ENCODE data around the gene PPP4C.
A peak's percentile ranks its signal among the peaks of the same experiment; 100 is the strongest.

PPP4C gene

GRCh38 chr16:30066761-30067583 is 8.8 kb upstream of the PPP4C start:
- H3K27me3 Mint-ChIP-seq = no peaks in the 10 kb centered on the region
- no peaks in the 10 kb centered on the region for H3K9me3 Mint-ChIP-seq
- no peak for DNase-seq
- ATAC-seq = no peak
- peaks cover 53% of the 10 kb centered on the region for H3K4me1 Mint-ChIP-seq
- H3K27ac Mint-ChIP-seq = peak overlapping the region; percentile 99
- peak overlapping the region; percentile 98 to 99 for H3K4me3 Mint-ChIP-seq

- H3K27ac Mint-ChIP-seq = peak overlapping the region; percentile 9 to 99
Measured at GRCh38 chr16:30067584-30067916, 8.2 kb upstream of the PPP4C start.

GRCh38 chr16:30068333-30068732 is 7.5 kb upstream of the PPP4C start:
- ATAC-seq (no peak), DNase-seq (no peak)
- peaks cover 51% of the 10 kb centered on the region for H3K4me1 Mint-ChIP-seq
- H3K27me3 Mint-ChIP-seq = no peaks in the 10 kb centered on the region
- H3K4me3 Mint-ChIP-seq = peak overlapping the region; percentile 51 to 60
- H3K9me3 Mint-ChIP-seq = no peaks in the 10 kb centered on the region
- H3K27ac Mint-ChIP-seq = peak overlapping the region in 1 of 2 donors; percentile 87

More at GRCh38 chr16:30067584-30067916, 8.2 kb upstream of the PPP4C start:
- Mint-ChIP-seq H3K27me3 (no peaks in the 10 kb centered on the region), H3K9me3 (no peaks in the 10 kb centered on the region), H3K4me1 (peaks cover 53% of the 10 kb centered on the region), H3K4me3 (peak overlapping the region; percentile 98 to 99)
- DNase-seq (no peak), ATAC-seq (no peak)

- Mint-ChIP-seq H3K4me1 (peaks cover 45% of the 10 kb centered on the region), H3K27me3 (no peaks in the 10 kb centered on the region), H3K27ac (peak overlapping the region in 1 of 2 donors; percentile 87), H3K9me3 (no peaks in the 10 kb centered on the region), H3K4me3 (peak overlapping the region; percentile 51 to 60)
- DNase-seq = peak; percentile 55 to 61
- ATAC-seq = no peak
Measured at GRCh38 chr16:30068750-30069610, 6.8 kb upstream of the PPP4C start.

GRCh38 chr16:30069611-30070462 is 6.0 kb upstream of the PPP4C start:
- Mint-ChIP-seq H3K27ac (peak overlapping the region in 1 of 2 donors; percentile 46), H3K9me3 (no peaks in the 10 kb centered on the region), H3K4me3 (peak overlapping the region in 1 of 2 donors; percentile 7), H3K4me1 (peaks cover 47% of the 10 kb centered on the region), H3K27me3 (no peaks in the 10 kb centered on the region)
- ATAC-seq = no peak
- DNase-seq = no peak

GRCh38 chr16:30070490-30070889 is 5.3 kb upstream of the PPP4C start:
- no peak for ATAC-seq
- no peak for DNase-seq
- H3K27me3 Mint-ChIP-seq = no peaks in the 10 kb centered on the region
- H3K4me3 Mint-ChIP-seq = no peak overlapping the region
- H3K27ac Mint-ChIP-seq = no peak overlapping the region
- no peaks in the 10 kb centered on the region for H3K9me3 Mint-ChIP-seq
- H3K4me1 Mint-ChIP-seq = peaks cover 53% of the 10 kb centered on the region

- peaks cover 52% of the 10 kb centered on the region for H3K4me1 Mint-ChIP-seq
- H3K27ac Mint-ChIP-seq = peak overlapping the region; percentile 66 to 96
- ATAC-seq (peak; percentile 42), DNase-seq (no peak)
- H3K27me3 Mint-ChIP-seq = no peaks in the 10 kb centered on the region
- no peaks in the 10 kb centered on the region for H3K9me3 Mint-ChIP-seq
- peak overlapping the region; percentile 84 to 93 for H3K4me3 Mint-ChIP-seq
Measured at GRCh38 chr16:30076276-30076791, 540 bp downstream of the PPP4C start.

- Mint-ChIP-seq H3K27ac (peak overlapping the region in 1 of 2 donors; percentile 66), H3K4me3 (peak overlapping the region; percentile 84 to 93), H3K27me3 (no peaks in the 10 kb centered on the region), H3K4me1 (peaks cover 52% of the 10 kb centered on the region), H3K9me3 (no peaks in the 10 kb centered on the region)
- DNase-seq (no peak), ATAC-seq (no peak)
Measured at GRCh38 chr16:30077656-30078055, 1.9 kb downstream of the PPP4C start.

GRCh38 chr16:30078744-30079143 is 3.0 kb downstream of the PPP4C start:
- H3K4me3 Mint-ChIP-seq = no peak overlapping the region
- H3K27ac Mint-ChIP-seq = peak overlapping the region in 1 of 2 donors; percentile 15

GRCh38 chr16:30079480-30079879 is 3.7 kb downstream of the PPP4C start:
- ATAC-seq (no peak), DNase-seq (no peak)
- H3K27ac Mint-ChIP-seq = no peak overlapping the region
- H3K4me3 Mint-ChIP-seq = no peak overlapping the region
- no peaks in the 10 kb centered on the region for H3K27me3 Mint-ChIP-seq
- no peaks in the 10 kb centered on the region for H3K9me3 Mint-ChIP-seq
- H3K4me1 Mint-ChIP-seq = peaks cover 59% of the 10 kb centered on the region

More at GRCh38 chr16:30078744-30079143, 3.0 kb downstream of the PPP4C start:
- DNase-seq = no peak
- H3K4me1 Mint-ChIP-seq = peaks cover 53% of the 10 kb centered on the region
- ATAC-seq = no peak
- H3K9me3 Mint-ChIP-seq = no peaks in the 10 kb centered on the region
- no peaks in the 10 kb centered on the region for H3K27me3 Mint-ChIP-seq

- Mint-ChIP-seq H3K27me3 (no peaks in the 10 kb centered on the region), H3K4me3 (no peak overlapping the region), H3K27ac (peak overlapping the region in 1 of 2 donors; percentile 43), H3K4me1 (peaks cover 29% of the 10 kb centered on the region), H3K9me3 (no peaks in the 10 kb centered on the region)
- ATAC-seq (no peak), DNase-seq (no peak)
Measured at GRCh38 chr16:30082545-30083090, 6.8 kb downstream of the PPP4C start.

- DNase-seq (no peak), ATAC-seq (no peak)
- Mint-ChIP-seq H3K4me3 (no peak overlapping the region), H3K4me1 (peaks cover 21% of the 10 kb centered on the region), H3K9me3 (no peaks in the 10 kb centered on the region), H3K27ac (no peak overlapping the region), H3K27me3 (no peaks in the 10 kb centered on the region)
Measured at GRCh38 chr16:30083216-30084055, 7.6 kb downstream of the PPP4C start.

GRCh38 chr16:30084096-30084815 is 8.5 kb downstream of the PPP4C start:
- ATAC-seq (peak; percentile 11), DNase-seq (no peak)
- peak overlapping the region; percentile 27 to 61 for H3K27ac Mint-ChIP-seq
- H3K4me3 Mint-ChIP-seq = no peak overlapping the region
- peaks cover 20% of the 10 kb centered on the region for H3K4me1 Mint-ChIP-seq
- H3K27me3 Mint-ChIP-seq = no peaks in the 10 kb centered on the region
- no peaks in the 10 kb centered on the region for H3K9me3 Mint-ChIP-seq

- DNase-seq (no peak), ATAC-seq (peak; percentile 32)
- H3K27me3 Mint-ChIP-seq = no peaks in the 10 kb centered on the region
- no peak overlapping the region for H3K4me3 Mint-ChIP-seq
- H3K27ac Mint-ChIP-seq = no peak overlapping the region
- no peaks in the 10 kb centered on the region for H3K9me3 Mint-ChIP-seq
- H3K4me1 Mint-ChIP-seq = peaks cover 21% of the 10 kb centered on the region
Measured at GRCh38 chr16:30084816-30085159, 9.0 kb downstream of the PPP4C start.

All from stimulated activated naive CD8-positive, alpha-beta T cell treated with anti-CD3 and anti-CD28 coated beads, Interleukin-15, amount 100 ng/mL, for 72 hours (primary cell).